Neural crest cell (in vitro differentiated cells): ENCODE measurements around the gene SSC4D. TPM values are rescaled to one million over a fixed set of nuclear protein-coding genes. Genes with fewer than 3 reads are reported as not detected.
"Not testable (repeated sequence)": the region's sequence is repeated elsewhere in the genome, so short reads cannot be mapped to it uniquely, and the experiment has no call there.

Experiments
- DNase-seq: peaks from one replicate; pipeline ENCODE4 v3.0.0; 2021; ENCODE audit warnings: low read depth, mixed read lengths, low spot score
- H3K27ac Mint-ChIP-seq: one replicate; pipeline ENCODE4 v1.8.0; 2021; ENCODE audit warnings: mild to moderate bottlenecking, mixed read lengths; ENCODE audit not compliant: unreplicated experiment
- H3K27me3 Mint-ChIP-seq: 2 replicates; pipeline ENCODE4 v1.8.0; 2021; ENCODE audit warnings: low read depth, mild to moderate bottlenecking, mixed read lengths
- H3K36me3 Mint-ChIP-seq: 2 replicates; pipeline ENCODE4 v1.8.0; 2021; ENCODE audit warnings: low read depth, mild to moderate bottlenecking, mixed read lengths
- H3K4me1 Mint-ChIP-seq: 2 replicates; pipeline ENCODE4 v1.8.0; 2021; ENCODE audit warnings: mixed read lengths
- H3K4me3 Mint-ChIP-seq: one replicate; pipeline ENCODE4 v1.8.0; 2021; ENCODE audit warnings: mild to moderate bottlenecking, mixed read lengths
- H3K9me3 Mint-ChIP-seq: 2 replicates; pipeline ENCODE4 v1.8.0; 2021; ENCODE audit warnings: mixed read lengths
- CTCF ChIP-seq: fragments of 200-600 bp; sonication (generic); conservative IDR thresholded peaks from 2 replicates; pipeline ENCODE4 v1.5.0; 2021; ENCODE audit warnings: antibody characterized with exemption, mild to moderate bottlenecking
- total RNA-seq: library from RNA; stranded (reverse); gene quantifications from 2 replicates; pipeline ENCODE4 v1.2.1, GENCODE V29; 2021

Gene SSC4D
- total RNA-seq, 1 donor from 2014 or later: 1.1 TPM

GRCh38 chr7:76437873-76438272 is 28.4 kb upstream of the SSC4D start:
- H3K27me3 Mint-ChIP-seq, H3K36me3 Mint-ChIP-seq, H3K4me1 Mint-ChIP-seq, H3K4me3 Mint-ChIP-seq, H3K27ac Mint-ChIP-seq, H3K9me3 Mint-ChIP-seq: not testable (repeated sequence)
- peak; percentile 75 for TF ChIP-seq CTCF
- DNase-seq: peak; percentile 63

GRCh38 chr7:76430836-76431235 is 21.3 kb upstream of the SSC4D start:
- Mint-ChIP-seq H3K27me3 (no peaks in the 10 kb centered on the region), H3K27ac (no peak overlapping the region)
- DNase-seq: no peak

GRCh38 chr7:76430211-76430610 is 20.7 kb upstream of the SSC4D start:
- no peaks in the 10 kb centered on the region for H3K4me1 Mint-ChIP-seq
- H3K27me3 Mint-ChIP-seq: no peaks in the 10 kb centered on the region
- no peak overlapping the region for H3K4me3 Mint-ChIP-seq
- no peak for TF ChIP-seq CTCF
- no peak overlapping the region for H3K27ac Mint-ChIP-seq
- H3K36me3 Mint-ChIP-seq: no peaks in the 10 kb centered on the region
- DNase-seq: no peak
- H3K9me3 Mint-ChIP-seq: no peaks in the 10 kb centered on the region

More at GRCh38 chr7:76430836-76431235, 21.3 kb upstream of the SSC4D start:
- no peaks in the 10 kb centered on the region for H3K4me1 Mint-ChIP-seq
- no peaks in the 10 kb centered on the region for H3K36me3 Mint-ChIP-seq
- no peaks in the 10 kb centered on the region for H3K9me3 Mint-ChIP-seq
- TF ChIP-seq CTCF: no peak
- no peak overlapping the region for H3K4me3 Mint-ChIP-seq

GRCh38 chr7:76428868-76429805 is 19.6 kb upstream of the SSC4D start:
- H3K36me3 Mint-ChIP-seq: no peaks in the 10 kb centered on the region

GRCh38 chr7:76428149-76428823 is 18.8 kb upstream of the SSC4D start:
- Mint-ChIP-seq H3K36me3 (no peaks in the 10 kb centered on the region), H3K9me3 (no peaks in the 10 kb centered on the region), H3K27me3 (peaks cover 7% of the 10 kb centered on the region), H3K4me3 (no peak overlapping the region), H3K4me1 (peaks cover 4% of the 10 kb centered on the region), H3K27ac (peak overlapping the region; percentile 86)
- no peak for DNase-seq
- no peak for TF ChIP-seq CTCF

More at GRCh38 chr7:76428868-76429805, 19.6 kb upstream of the SSC4D start:
- Mint-ChIP-seq H3K9me3 (no peaks in the 10 kb centered on the region), H3K27ac (no peak overlapping the region), H3K4me1 (peaks cover under 1% of the 10 kb centered on the region), H3K4me3 (no peak overlapping the region), H3K27me3 (no peaks in the 10 kb centered on the region)
- TF ChIP-seq CTCF: no peak
- DNase-seq: no peak
